ENCODE data around the gene GRB2.
"Not testable (repeated sequence)": the region's sequence is repeated elsewhere in the genome, so short reads cannot be mapped to it uniquely, and the experiment has no call there.

The GRB2 gene

GRCh38 chr17:75348386-75349012 lies 57.0 kb downstream of the GRB2 start:
- no peak for DNase-seq

- DNase-seq: no peak
Measured at GRCh38 chr17:75346906-75347305, 58.6 kb downstream of the GRB2 start.

- not testable (repeated sequence) for DNase-seq
Measured at GRCh38 chr17:75346368-75346767, 59.1 kb downstream of the GRB2 start.

- no peak for DNase-seq
Measured at GRCh38 chr17:75345514-75346167, 59.8 kb downstream of the GRB2 start.

DNA sequence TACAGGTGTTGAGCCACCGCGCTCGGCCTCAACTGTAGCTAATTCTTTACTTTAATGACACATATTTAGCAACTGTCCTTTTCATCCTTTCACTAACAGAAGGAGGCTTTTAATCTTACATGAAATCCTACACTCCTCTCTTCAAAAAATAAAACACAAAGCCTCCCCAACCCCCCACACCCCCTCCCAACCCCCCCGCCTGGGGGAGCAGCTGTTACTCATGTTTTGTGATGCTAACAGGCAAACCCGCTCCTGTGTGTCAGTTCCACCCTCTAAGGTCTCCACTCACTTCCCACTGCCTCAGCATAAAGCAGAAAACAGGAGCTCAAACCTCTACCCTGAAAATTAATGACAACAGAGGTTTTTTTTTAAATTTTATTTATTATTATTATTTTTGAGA lies 60.8 kb downstream of the GRB2 start:
- no peak for DNase-seq

DNA sequence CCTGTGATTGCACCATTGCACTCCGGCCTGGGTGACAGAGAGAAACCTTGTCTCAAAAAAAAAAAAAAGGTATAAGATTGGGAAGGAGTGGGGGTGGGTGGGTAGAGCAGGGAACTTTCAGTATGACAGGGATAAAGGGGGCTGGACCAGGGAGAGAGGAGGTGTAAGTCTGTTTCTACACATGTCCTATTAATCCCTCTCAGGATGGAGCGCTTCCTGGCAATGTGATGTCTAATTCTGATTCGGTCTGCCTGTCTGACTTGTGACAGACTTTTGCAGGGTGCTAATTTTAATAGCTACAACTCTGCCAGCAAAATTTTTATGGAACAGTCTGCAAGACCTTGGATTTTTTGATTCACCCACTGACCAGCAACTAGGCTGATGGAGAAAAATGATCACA lies 62.5 kb downstream of the GRB2 start:
- DNase-seq: no peak

DNA sequence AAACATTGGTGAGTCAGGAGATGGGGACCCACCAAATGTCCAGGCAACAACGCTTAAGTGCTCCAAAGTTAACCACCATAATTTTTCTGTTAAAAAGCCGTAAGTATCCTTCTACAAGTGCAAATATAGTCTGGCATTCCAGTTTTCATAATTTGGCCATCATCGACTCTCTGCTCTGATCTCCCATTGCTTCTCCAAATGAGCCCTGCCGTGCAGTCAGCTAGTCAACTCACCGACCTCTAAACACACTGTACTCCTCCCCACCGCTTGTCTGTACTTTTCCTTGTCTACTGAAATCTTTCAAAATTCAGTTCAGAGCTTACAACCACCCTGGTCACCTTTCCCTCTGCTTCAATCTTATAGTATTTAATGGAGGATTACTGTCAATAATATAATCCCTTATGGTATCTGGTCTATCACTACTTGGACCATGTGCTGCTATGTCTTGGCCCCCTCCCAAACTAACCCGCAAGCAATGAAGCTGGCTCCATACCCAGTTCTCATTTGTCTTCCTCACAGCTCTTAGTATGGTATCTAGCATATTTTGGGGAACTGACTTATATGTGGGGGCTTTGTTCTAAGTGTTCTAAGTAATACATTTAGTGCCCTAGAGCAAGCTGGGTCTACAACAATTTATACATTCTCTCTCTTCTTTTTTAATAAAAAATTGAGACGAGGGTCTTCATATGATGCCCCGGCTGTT lies 63.5 kb downstream of the GRB2 start:
- no peak for DNase-seq

GRCh38 chr17:75340631-75341030 lies 64.8 kb downstream of the GRB2 start:
- DNase-seq: no peak

GRCh38 chr17:75339971-75340370 lies 65.5 kb downstream of the GRB2 start:
- DNase-seq: no peak

DNA sequence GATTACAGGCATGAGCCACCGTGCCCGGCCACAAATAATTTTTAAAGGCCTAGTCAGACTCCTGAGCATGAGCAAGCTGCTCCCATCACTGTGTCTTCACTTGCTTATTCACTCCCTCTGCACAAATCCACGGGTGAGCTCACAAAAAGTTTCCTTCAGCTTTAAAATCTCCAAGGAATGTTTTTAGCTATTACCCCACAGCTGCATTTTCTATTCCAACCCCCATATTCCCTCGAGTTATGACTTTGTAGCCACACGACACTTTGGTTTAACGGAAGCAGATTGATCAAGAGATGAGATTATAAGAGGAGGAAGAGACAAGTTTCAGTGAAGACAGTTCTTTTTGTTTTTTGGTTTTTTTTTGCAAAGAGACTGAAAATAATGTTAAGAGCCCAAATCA lies 67.1 kb downstream of the GRB2 start:
- no peak for DNase-seq

DNA sequence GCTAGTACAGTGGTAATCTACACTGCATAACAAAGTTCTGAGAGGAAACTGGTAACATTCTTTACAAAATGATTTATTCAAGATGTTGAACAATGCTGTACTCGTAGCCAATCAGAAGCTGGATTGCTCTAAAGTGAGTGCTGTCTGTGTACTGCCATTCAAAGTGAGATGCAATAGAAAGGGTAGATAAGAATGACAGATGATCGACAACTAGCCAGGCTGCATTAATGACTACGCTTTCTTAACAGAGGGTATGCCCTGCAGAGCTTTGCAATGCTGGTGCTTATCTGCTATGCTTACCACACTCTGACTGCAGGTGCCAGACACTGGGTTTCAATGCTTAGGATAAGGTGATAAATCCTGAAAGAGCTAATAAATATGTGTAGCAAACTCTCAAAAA lies 70.2 kb downstream of the GRB2 start:
- no peak for DNase-seq

DNA sequence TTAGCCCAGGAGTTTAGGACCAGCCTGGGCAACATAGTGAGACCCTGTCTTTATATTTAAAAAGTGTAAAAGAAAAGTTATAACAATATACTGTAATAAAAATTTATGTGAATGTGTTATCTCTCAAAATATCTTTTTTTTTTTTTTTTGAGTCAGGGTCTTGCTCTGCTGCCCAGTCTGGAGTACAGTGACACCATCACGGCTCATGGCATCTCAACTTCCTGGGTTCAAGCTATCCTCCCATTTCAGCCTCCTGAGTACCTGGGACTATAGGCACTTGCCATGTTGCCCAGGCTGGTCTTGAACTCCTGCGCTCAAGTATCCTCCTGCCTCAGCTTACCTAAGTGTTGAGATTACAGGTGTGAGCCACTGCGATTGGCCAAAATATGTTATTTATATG lies 70.8 kb downstream of the GRB2 start:
- no peak for DNase-seq

DNA sequence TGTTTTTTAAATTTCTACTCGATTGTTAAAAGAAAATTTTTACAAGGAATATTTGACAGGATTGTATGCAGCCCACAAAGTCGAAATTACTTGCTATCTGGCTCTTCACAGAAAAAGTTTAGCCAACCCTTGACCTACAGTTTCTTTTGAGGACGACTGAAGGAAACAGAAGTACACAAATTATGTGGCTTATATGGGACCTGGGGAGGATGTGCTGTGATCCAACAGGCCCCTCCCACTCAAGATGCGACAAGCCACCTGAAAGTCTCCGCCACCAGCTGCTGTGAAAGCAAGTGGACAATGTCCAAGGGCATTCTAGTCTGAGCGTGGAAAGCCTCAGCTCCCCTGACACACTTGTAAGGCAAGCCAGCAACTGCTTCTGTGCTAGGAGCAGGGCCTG lies 73.8 kb downstream of the GRB2 start:
- DNase-seq: no peak

DNA sequence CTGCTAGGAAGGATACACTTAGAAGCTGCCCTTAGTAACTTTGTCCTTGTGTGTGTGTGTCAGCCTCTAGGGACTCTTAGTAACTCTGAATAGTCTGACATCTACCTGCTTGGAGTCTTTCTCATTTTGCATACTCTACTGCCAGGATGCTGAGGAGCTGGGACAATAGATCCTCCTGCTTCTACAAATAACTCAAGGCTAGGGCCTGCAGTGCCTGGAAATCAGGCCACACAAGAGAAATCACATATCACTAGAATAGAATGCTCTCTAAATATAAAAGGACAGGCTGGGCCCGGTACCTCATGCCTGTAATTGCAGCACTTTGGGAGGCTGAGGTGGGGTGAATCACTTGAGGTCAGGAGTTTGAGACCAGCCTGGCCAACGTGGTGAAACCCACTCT lies 77.7 kb downstream of the GRB2 start:
- no peak for DNase-seq

DNA sequence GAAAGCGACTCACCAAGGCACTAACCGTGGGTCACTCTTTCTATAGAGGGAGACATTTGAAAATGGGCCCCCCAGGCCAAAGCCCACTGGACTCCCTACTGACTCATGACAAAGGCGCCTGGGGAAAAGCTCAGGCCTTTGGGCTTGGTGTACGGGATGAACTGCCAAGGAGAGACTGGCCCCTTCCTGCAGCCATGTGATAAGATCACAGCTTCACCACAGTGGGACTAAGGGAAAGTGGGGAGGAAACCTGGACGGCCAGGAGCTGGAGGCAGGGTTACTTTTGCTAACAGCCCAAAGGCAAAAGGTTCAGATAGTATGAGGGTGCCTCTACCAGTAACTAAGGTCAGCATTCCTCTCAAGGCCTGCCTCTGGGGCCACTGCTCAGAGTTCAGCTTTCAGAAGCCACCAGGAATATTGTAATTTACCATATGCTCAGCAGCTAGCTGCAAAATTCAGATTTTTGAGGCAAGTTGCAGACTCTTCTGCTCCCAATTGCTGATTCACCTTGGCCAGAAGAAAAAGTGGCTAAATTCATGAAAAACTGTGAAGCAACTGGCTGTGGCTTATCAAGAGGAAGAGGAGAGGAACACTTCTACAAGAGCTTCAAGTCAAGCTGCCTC lies 79.1 kb downstream of the GRB2 start:
- DNase-seq: no peak

GRCh38 chr17:75325827-75326225 lies 79.7 kb downstream of the GRB2 start:
- no peak for DNase-seq

DNA sequence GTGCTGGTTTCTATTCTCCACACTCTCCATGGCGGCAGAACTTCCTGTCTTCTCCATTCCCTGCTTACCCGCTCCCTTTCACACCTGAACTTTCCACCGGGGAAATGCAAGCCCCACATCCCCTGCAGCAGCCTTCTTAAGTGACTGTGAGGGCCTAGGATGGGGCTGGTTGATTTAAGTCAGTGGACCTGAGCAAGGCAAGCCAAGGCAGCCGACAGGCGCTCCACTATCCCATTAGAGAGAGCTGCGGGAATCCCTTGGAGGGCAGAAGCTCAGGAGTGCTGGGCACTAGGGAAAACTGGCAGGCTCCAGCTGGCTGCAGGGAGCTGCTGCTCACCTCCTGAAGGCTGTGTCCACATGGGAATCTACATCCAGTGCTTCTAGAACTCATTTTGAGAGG lies 80.1 kb downstream of the GRB2 start:
- DNase-seq: no peak

GRCh38 chr17:75321506-75321905 lies 84.0 kb downstream of the GRB2 start:
- no peak for DNase-seq

- no peak for DNase-seq
Measured at GRCh38 chr17:75319904-75320691, 85.4 kb downstream of the GRB2 start.

DNA sequence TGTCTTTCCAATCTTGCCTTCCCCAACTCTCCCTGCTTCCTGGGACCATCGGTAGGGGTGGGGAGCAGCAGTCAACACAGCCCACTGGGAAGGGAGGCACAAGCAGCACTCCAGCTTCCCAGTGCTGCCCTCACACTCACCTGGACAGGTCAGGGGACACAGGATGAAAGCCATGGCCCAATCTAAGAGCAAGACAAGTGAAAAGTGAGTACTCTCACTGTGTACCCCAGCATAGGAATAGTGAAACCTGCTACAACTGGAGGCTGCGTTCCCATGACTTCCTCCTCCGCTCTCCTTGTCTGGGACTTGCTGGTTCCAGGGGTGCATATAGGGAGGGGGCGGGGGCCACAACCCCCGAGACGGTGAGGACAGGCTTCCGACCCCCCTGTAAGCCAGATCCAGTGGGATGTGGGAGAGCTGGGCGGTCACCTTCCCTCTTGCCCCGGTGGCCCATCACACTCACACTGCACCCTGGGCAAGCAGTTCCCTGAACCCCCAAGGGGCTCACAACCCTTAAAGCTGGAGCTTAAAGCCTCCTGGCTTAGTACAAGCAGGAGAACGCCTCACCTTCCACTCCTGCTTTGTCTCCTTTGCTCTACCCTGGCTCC lies 86.8 kb downstream of the GRB2 start:
- no peak for DNase-seq

GRCh38 chr17:75318211-75318610 lies 87.3 kb downstream of the GRB2 start:
- no peak for DNase-seq

DNA sequence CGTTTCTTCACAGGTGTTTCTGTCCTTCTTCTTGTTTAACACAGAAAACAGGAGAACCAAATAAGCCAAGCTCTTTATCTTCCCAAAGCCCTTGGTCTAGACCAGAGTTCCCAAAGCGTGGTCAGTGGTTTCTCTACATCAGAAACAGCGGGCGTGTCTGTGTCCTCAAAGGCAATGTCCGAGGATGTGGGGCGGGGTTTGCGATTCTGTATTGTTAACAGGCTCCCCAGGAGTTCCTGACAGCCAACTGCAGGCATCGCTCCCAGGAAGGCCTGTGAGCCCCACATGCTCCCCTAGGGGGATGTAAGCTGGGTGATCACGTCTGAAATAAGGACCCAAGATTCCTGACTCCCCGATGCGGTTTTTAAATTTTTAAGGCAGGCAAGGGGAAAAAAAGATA lies 87.8 kb downstream of the GRB2 start:
- DNase-seq: no peak

GRCh38 chr17:75316253-75316652 lies 89.2 kb downstream of the GRB2 start:
- no peak for DNase-seq

Data from NCI-H1092 treated with DMSO at 0.1 percent for 48 hours (cell line).